ENCODE results near the gene RNU4-1. TPM values are rescaled to one million over a fixed set of nuclear protein-coding genes. Genes with fewer than 3 reads are reported as not detected.

Gene RNU4-1
- total and polyA plus RNA-seq, 9 of the 15 experiments (the other 6 are each of a cell fraction or from before 2014, with no cell fraction given), result under 0.01 to 19,719 (median 3,563) TPM; not detected in 4

DNA sequence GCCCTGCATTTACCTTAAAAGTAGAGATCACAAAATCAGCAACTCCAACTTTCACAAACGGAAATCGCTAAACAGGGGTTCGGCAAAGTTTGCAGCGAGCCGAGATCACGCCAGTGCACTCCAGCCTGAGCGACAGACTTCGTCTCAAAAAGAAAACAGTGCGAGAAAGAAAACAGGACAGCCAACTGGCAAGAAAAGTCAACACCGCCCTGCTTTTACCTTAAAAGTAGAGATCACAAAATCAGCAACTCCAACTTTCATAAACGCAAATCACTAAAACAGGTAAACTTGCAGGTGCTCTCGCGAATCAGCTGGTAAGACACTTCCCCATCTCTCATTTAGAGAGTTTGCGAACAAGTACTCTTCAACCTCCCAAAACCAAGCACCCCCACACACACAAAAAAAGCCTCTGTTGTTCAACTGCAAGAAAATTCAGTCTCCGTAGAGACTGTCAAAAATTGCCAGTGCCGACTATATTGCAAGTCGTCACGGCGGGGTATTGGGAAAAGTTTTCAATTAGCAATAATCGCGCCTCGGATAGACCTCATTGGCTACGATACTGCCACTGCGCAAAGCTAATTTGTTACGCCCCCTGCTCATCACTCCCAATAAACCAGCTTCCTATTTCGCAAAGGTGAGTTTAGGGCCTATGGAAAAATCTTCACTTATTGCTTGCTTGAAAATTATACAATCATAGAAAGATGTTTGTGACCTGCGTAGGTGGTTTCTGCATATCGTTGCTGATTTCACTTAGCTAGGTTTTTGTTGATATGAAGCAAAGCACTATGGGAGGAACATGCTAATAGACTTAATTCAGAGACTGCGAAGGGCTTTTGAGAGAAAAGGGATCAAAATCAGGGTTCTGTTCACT, at the start of gene RNU4-1 (continued):
- TF ChIP-seq, protein P1, sequence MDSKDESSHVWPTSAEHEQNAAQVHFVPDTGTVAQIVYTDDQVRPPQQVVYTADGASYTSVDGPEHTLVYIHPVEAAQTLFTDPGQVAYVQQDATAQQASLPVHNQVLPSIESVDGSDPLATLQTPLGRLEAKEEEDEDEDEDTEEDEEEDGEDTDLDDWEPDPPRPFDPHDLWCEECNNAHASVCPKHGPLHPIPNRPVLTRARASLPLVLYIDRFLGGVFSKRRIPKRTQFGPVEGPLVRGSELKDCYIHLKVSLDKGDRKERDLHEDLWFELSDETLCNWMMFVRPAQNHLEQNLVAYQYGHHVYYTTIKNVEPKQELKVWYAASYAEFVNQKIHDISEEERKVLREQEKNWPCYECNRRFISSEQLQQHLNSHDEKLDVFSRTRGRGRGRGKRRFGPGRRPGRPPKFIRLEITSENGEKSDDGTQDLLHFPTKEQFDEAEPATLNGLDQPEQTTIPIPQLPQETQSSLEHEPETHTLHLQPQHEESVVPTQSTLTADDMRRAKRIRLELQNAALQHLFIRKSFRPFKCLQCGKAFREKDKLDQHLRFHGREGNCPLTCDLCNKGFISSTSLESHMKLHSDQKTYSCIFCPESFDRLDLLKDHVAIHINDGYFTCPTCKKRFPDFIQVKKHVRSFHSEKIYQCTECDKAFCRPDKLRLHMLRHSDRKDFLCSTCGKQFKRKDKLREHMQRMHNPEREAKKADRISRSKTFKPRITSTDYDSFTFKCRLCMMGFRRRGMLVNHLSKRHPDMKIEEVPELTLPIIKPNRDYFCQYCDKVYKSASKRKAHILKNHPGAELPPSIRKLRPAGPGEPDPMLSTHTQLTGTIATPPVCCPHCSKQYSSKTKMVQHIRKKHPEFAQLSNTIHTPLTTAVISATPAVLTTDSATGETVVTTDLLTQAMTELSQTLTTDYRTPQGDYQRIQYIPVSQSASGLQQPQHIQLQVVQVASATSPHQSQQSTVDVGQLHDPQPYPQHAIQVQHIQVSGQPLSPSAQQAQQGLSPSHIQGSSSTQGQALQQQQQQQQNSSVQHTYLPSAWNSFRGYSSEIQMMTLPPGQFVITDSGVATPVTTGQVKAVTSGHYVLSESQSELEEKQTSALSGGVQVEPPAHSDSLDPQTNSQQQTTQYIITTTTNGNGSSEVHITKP (IDR thresholded peaks at IDR 0.05; ENCODE audit: partially characterized antibody), result peak; percentile 35
- peak in 2 of 3 experiments; percentile 27 to 76 for TF ChIP-seq YY1 (IDR thresholded peaks at IDR 0.05; ENCODE audit: borderline replicate concordance in 1 of 3, control insufficient read depth in 1 of 3, extremely low read depth in 1 of 3, insufficient read depth in 3 of 3, insufficient read length in 1 of 3, insufficient replicate concordance in 2 of 3, low read depth in 1 of 3, low read length in 2 of 3)
- TF ChIP-seq, protein P2, sequence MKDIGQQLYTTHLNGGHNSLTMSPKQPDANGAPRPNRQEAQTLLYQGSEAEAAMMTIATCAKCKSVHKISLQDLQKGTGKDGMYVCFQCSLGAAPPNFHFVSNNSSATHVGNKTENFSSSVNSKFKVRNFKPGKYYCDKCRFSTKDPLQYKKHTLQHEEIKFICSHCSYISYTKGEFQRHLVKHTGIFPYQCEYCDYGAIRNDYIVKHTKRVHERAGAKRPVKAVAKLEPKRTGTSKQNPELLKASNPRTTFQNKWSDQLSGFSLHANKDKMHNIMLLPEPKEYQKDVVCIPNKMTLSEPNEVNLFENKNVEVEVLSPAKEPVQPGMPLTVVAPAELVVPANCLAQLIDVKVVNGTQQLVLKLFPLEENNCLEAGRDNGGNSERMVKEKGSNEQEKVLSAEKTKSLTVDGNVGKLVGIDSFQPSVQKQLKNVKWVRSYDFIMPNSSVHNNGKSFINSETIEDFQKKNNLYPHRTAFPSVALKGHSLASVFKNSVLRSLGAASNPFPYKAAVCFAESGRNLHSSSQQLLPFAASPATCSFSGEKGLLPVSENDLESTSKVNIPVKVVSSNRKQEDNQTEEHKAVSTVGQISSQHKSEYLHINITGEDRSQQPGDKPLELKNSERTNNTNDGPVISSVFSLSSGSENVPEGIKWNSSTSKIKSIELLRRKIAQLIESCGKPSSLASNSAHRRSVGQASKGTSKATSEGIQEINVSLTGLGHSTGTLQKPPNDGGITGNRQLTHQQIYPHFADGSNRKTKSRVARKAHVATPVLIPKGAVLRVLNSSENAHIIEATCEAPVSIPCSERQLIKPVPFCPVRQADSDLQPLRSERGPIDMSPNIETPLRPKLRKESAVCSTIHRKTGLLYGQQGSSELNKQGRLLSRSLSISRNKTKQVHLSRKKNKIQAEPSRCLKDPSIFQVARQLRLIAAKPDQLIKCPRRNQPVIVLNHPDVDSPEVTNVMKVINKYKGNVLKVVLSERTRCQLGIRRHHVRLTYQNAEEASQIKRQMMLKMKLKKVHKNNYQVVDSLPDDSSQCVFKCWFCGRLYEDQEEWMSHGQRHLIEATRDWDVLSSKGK (CRISPR knock-in tag; IDR thresholded peaks at IDR 0.05), result no peak
- TF ChIP-seq NFIC (IDR thresholded peaks at IDR 0.05), result peak; percentile 83
- peak; percentile 48; the same call in 1 of the 2 replicates for TF ChIP-seq PHF8 (IDR thresholded peaks at IDR 0.05; ENCODE audit: borderline replicate concordance, low read length)
- no peak for TF ChIP-seq ZNF124 (CRISPR knock-in tag; IDR thresholded peaks at IDR 0.05)
- TF ChIP-seq, protein P3, sequence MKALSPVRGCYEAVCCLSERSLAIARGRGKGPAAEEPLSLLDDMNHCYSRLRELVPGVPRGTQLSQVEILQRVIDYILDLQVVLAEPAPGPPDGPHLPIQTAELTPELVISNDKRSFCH (CRISPR knock-in tag; IDR thresholded peaks at IDR 0.05), result no peak
- TF ChIP-seq, protein P3 (tag; IDR thresholded peaks at IDR 0.05), result peak; percentile 54
- peak; percentile 74 for TF ChIP-seq CHD2 (IDR thresholded peaks at IDR 0.05; ENCODE audit: low read depth, low read length)
- TF ChIP-seq TOE1 (IDR thresholded peaks at IDR 0.05; ENCODE audit: borderline replicate concordance), result peak; percentile 54
- no peak for TF ChIP-seq TOE1 (CRISPR knock-in tag; IDR thresholded peaks at IDR 0.05; ENCODE audit: borderline replicate concordance, low read depth)
- TF ChIP-seq, protein P4, sequence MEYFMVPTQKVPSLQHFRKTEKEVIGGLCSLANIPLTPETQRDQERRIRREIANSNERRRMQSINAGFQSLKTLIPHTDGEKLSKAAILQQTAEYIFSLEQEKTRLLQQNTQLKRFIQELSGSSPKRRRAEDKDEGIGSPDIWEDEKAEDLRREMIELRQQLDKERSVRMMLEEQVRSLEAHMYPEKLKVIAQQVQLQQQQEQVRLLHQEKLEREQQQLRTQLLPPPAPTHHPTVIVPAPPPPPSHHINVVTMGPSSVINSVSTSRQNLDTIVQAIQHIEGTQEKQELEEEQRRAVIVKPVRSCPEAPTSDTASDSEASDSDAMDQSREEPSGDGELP (CRISPR knock-in tag; IDR thresholded peaks at IDR 0.05; ENCODE audit: borderline replicate concordance), result peak; percentile 85
- TF ChIP-seq NFIX (CRISPR knock-in tag; IDR thresholded peaks at IDR 0.05; ENCODE audit: low read depth), result no peak
- TF ChIP-seq RBFOX2 (IDR thresholded peaks at IDR 0.05; ENCODE audit: low read depth, low read length), result peak; percentile 90
- peak; percentile 71 for TF ChIP-seq STAT5A (IDR thresholded peaks at IDR 0.05; ENCODE audit: borderline replicate concordance, low read length)
- peak; percentile 82 for TF ChIP-seq POLR2G (IDR thresholded peaks at IDR 0.05; ENCODE audit: low read depth, low read length)
